ENCODE data around the gene EIF2S3. TPM values are rescaled to one million over a fixed set of nuclear protein-coding genes. Genes with fewer than 3 reads are reported as not detected.
A peak's percentile ranks its signal among the peaks of the same experiment; 100 is the strongest.

EIF2S3 gene
- polyA plus RNA-seq, 3 donors, result 87.1 to 157 (median 87.2) TPM

- no peak for DNase-seq
- WGBS (ENCODE audit: insufficient coverage), result no CpG with 5 or more reads among the region's 4 CpGs
- no peaks in the 10 kb centered on the region for H3K36me3 ChIP-seq (replicated peaks in 1 of 2; ENCODE audit: control insufficient read depth in 1 of 2, insufficient read depth in 2 of 2, low read length in 2 of 2)
- H3K79me2 ChIP-seq (ENCODE audit: insufficient read depth, low read length), result peaks cover 95% of the 10 kb centered on the region
- H3K4me3 ChIP-seq (replicated peaks in 1 of 3; ENCODE audit: low read depth in 2 of 3, low read length in 3 of 3), result no peak overlapping the region
- H4K20me1 ChIP-seq (ENCODE audit: insufficient read depth, low read length), result peaks cover 27% of the 10 kb centered on the region
- peaks cover 0 to 11% (median 0%) of the 10 kb centered on the region in 7 donors for H3K9me3 Mint-ChIP-seq
- H3K9ac ChIP-seq (ENCODE audit: insufficient read depth, low read length, poor library complexity, severe bottlenecking), result no peak overlapping the region
- H2AFZ ChIP-seq (ENCODE audit: insufficient read depth, low read depth, low read length, poor library complexity, severe bottlenecking), result no peak overlapping the region
- TF ChIP-seq, protein P1, sequence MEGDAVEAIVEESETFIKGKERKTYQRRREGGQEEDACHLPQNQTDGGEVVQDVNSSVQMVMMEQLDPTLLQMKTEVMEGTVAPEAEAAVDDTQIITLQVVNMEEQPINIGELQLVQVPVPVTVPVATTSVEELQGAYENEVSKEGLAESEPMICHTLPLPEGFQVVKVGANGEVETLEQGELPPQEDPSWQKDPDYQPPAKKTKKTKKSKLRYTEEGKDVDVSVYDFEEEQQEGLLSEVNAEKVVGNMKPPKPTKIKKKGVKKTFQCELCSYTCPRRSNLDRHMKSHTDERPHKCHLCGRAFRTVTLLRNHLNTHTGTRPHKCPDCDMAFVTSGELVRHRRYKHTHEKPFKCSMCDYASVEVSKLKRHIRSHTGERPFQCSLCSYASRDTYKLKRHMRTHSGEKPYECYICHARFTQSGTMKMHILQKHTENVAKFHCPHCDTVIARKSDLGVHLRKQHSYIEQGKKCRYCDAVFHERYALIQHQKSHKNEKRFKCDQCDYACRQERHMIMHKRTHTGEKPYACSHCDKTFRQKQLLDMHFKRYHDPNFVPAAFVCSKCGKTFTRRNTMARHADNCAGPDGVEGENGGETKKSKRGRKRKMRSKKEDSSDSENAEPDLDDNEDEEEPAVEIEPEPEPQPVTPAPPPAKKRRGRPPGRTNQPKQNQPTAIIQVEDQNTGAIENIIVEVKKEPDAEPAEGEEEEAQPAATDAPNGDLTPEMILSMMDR (IDR thresholded peaks at IDR 0.05), result no peak
- H3K4me2 ChIP-seq (replicated peaks; ENCODE audit: extremely low read depth, low read length, poor library complexity, severe bottlenecking), result no peak overlapping the region
- H3K36me3 Mint-ChIP-seq, result peaks cover 2 to 24% of the 10 kb centered on the region in 2 donors
- peak overlapping the region in 6 of 7 donors; percentile 35 to 82 (median 57) for H3K27ac Mint-ChIP-seq
- intact Hi-C loops (cut with micrococcal nuclease), result no loop called here
- no peak overlapping the region for H3K4me3 Mint-ChIP-seq
- H3K27me3 Mint-ChIP-seq (ENCODE audit: low read depth in 3 of 3), result peaks cover 0 to 70% (median 2%) of the 10 kb centered on the region in 3 donors
- H3K4me1 Mint-ChIP-seq, result peaks cover 32% of the 10 kb centered on the region
- H3K9me3 ChIP-seq (replicated peaks in 1 of 2; ENCODE audit: control insufficient read depth in 1 of 2, insufficient read depth in 1 of 2, low read length in 2 of 2), result no peaks in the 10 kb centered on the region
- H3K27ac ChIP-seq (ENCODE audit: low read depth in 1 of 2, low read length in 2 of 2), result no peak overlapping the region
- H3K27me3 ChIP-seq (ENCODE audit: control insufficient read depth in 2 of 2, insufficient read depth in 2 of 2, low read length in 2 of 2), result peaks cover 0 to 37% of the 10 kb centered on the region in 2 donors
- peaks cover 0 to 8% of the 10 kb centered on the region in 2 donors for H3K4me1 ChIP-seq (ENCODE audit: control insufficient read depth in 1 of 2, insufficient read depth in 2 of 2, low read length in 2 of 2)
Measured at GRCh38 chrX:24018809-24019208, 35.9 kb upstream of the EIF2S3 start.

- intact Hi-C loops (cut with micrococcal nuclease), result no loop called here
- Histone ChIP-seq H3K79me2 (ENCODE audit: insufficient read depth, low read length) (peaks cover 95% of the 10 kb centered on the region), H3K4me3 (replicated peaks in 1 of 3; ENCODE audit: low read depth in 2 of 3, low read length in 3 of 3) (no peak overlapping the region), H3K27ac (ENCODE audit: low read depth in 1 of 2, low read length in 2 of 2) (no peak overlapping the region), H3K4me2 (replicated peaks; ENCODE audit: extremely low read depth, low read length, poor library complexity, severe bottlenecking) (no peak overlapping the region), H3K27me3 (ENCODE audit: control insufficient read depth in 2 of 2, insufficient read depth in 2 of 2, low read length in 2 of 2) (peaks cover 0 to 37% of the 10 kb centered on the region in 2 donors), H3K9ac (ENCODE audit: insufficient read depth, low read length, poor library complexity, severe bottlenecking) (no peak overlapping the region), H2AFZ (ENCODE audit: insufficient read depth, low read depth, low read length, poor library complexity, severe bottlenecking) (no peak overlapping the region), H3K9me3 (replicated peaks in 1 of 2; ENCODE audit: control insufficient read depth in 1 of 2, insufficient read depth in 1 of 2, low read length in 2 of 2) (peaks cover 0 to 3% of the 10 kb centered on the region in 2 donors), H3K36me3 (replicated peaks in 1 of 2; ENCODE audit: control insufficient read depth in 1 of 2, insufficient read depth in 2 of 2, low read length in 2 of 2) (no peaks in the 10 kb centered on the region), H3K4me1 (ENCODE audit: control insufficient read depth in 1 of 2, insufficient read depth in 2 of 2, low read length in 2 of 2) (peaks cover 0 to 8% of the 10 kb centered on the region in 2 donors), H4K20me1 (ENCODE audit: insufficient read depth, low read length) (peaks cover 33% of the 10 kb centered on the region)
- H3K27me3 Mint-ChIP-seq (ENCODE audit: low read depth in 3 of 3), result peaks cover 0 to 65% (median 2%) of the 10 kb centered on the region in 3 donors
- no peak overlapping the region for H3K4me3 Mint-ChIP-seq
- no CpG with 5 or more reads among the region's 7 CpGs for WGBS (ENCODE audit: insufficient coverage)
- TF ChIP-seq, protein P1 (IDR thresholded peaks at IDR 0.05), result no peak
- peaks cover 0 to 11% (median 2%) of the 10 kb centered on the region in 7 donors for H3K9me3 Mint-ChIP-seq
- H3K36me3 Mint-ChIP-seq, result peaks cover 2 to 24% of the 10 kb centered on the region in 2 donors
- H3K4me1 Mint-ChIP-seq, result peaks cover 32% of the 10 kb centered on the region
- H3K27ac Mint-ChIP-seq, result peak overlapping the region in 5 of 7 donors; percentile 7 to 38 (median 30)
- DNase-seq, result no peak
Measured at GRCh38 chrX:24019448-24019847, 35.3 kb upstream of the EIF2S3 start.
